H1 (cell line): Measurements from ENCODE around the gene YIF1A. TPM values are rescaled to one million over a fixed set of nuclear protein-coding genes. Genes with fewer than 3 reads are reported as not detected.

Experiments
- CHD7 ChIP-seq: fragments of 300-600 bp; sonication (generic); IDR thresholded peaks from 2 replicates; pipeline ENCODE4 v1.7.1; 2012; ENCODE audit warnings: low read length, moderate library complexity, mild to moderate bottlenecking, inconsistent platforms; ENCODE audit not compliant: insufficient replicate concordance
- JUND ChIP-seq: IDR thresholded peaks from 2 replicates; pipeline ENCODE4 v1.6.1; 2011; ENCODE audit warnings: mild to moderate bottlenecking, improper control_type of control experiment, low read length
- SAP30 ChIP-seq: fragments of 300-600 bp; sonication (generic); IDR thresholded peaks from 2 replicates; pipeline ENCODE4 v1.7.1; 2012; ENCODE audit warnings: low read length, moderate library complexity, mild to moderate bottlenecking, inconsistent platforms; ENCODE audit not compliant: insufficient read depth, insufficient replicate concordance
- SIN3A ChIP-seq, 2 experiments: IDR thresholded peaks in 1 of 2; conservative IDR thresholded peaks in 1 of 2; 2 replicates each; pipeline ENCODE4 v1.6.1; 2011 to 2012; ENCODE audit warnings: low read length in 2 of 2, improper control_type of control experiment in 1 of 2, low read depth in 1 of 2, mild to moderate bottlenecking in 1 of 2
- polyA plus RNA-seq, 7 experiments: library from polyadenylated mRNA; depleted of rRNA in 3 of 7; stranded (reverse) in 5 of 7; unstranded in 2 of 7; fragments of >200 nt in 5 of 7; fragments of 200-250 nt in 2 of 7; gene quantifications; 1 replicate in 5 of 7; 2 replicates in 1 of 7; 4 replicates in 1 of 7; pipeline versions ENCODE4 v1.2.1 to v1.2.3, GENCODE V29; 2011 to 2013; ENCODE audit warnings: missing spikeins in 2 of 7, mixed read lengths in 2 of 7
- total RNA-seq: library from RNA; stranded (reverse); fragmentation: NEBNext Ultra II Directional; extraction: Animal tissue kit (Norgen Biotek cat#: 25700); gene quantifications from 2 replicates; pipeline ENCODE4 v1.2.1, GENCODE V29; 2021

YIF1A gene
- total and polyA plus RNA-seq, 2 of the 8 experiments (the other 6 are each of a cell fraction or from before 2014, with no cell fraction given): 70.1 to 178 TPM

DNA sequence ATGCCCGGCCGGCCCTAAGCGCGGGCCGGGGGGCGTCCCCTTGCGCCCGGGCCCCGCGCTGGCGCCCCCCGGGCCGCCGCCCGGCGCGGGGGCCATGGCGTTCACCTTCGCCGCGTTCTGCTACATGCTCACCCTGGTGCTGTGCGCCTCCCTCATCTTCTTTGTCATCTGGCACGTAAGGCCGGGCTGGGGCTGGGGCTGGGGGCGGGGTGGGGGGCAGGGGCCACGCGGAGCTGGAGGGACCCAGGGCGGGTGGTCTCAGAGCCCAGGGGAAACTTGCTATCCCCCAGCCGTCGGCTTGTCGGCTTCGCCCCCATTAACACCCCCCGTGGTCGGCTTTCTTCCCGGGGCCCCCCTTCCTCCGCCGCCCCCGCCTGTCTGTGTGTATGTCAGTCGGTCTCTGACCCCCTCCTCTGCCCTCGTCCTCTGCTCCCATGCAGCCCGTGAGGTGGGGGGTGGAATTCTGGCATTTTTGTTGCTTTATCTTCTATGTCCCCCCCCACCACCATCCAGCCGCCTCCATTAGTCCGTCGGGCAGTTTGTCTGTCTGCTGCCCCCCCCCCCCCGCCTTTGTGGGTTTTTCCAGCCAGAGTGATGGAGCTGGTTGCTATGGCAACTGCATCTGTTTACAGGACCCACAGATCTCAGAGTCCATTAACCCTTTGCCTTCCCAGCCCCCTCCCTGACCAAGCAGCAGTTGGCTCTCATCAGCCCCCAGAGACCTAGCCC, 10.4 kb downstream of the YIF1A start (continued):
- TF ChIP-seq SIN3A (conservative IDR thresholded peaks at IDR 0.05 in 1 of 2, IDR thresholded peaks at IDR 0.05 in 1 of 2; ENCODE audit: low read depth in 1 of 2, low read length in 2 of 2) (peak in 1 of 2 experiments; percentile 16; a peak in 1 of 4 replicates), SAP30 (no peak), CHD7 (no peak), JUND (no peak)
